Measurements from ENCODE around the gene CSTPP1.

DNA sequence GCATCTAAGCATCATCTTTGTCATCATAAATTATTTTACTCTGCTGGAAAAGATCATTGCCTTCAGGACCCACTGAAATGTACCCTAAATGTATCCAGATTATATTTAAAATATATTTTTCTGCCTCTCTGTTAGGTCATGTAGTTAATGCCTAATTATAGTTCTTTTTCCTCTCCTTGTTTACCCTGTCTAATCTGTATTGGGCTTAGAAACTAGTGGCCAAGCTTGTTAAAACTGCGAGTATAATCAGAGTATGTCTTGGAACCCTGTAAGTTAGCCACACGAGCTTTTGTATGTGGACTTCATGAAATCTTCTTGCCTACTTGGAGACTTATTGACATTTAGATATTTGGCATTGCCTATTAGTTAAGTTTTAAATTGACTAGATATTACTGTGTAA is 184.5 kb downstream of the CSTPP1 start:
- TF ChIP-seq ARNTL (CRISPR knock-in tag; IDR thresholded peaks at IDR 0.05; ENCODE audit: borderline replicate concordance, low read depth) (no peak), TOX (CRISPR knock-in tag; IDR thresholded peaks at IDR 0.05; ENCODE audit: borderline replicate concordance) (no peak), ZNF8 (CRISPR knock-in tag; IDR thresholded peaks at IDR 0.05) (no peak), TCF4 (CRISPR knock-in tag; IDR thresholded peaks at IDR 0.05; ENCODE audit: borderline replicate concordance) (no peak), GLIS3 (CRISPR knock-in tag; IDR thresholded peaks at IDR 0.05) (no peak), OSR1 (CRISPR knock-in tag; IDR thresholded peaks at IDR 0.05) (no peak), ZFP3 (CRISPR knock-in tag; IDR thresholded peaks at IDR 0.05) (no peak), ESRRG (CRISPR knock-in tag; IDR thresholded peaks at IDR 0.05) (no peak), PPARA (CRISPR knock-in tag; IDR thresholded peaks at IDR 0.05; ENCODE audit: borderline replicate concordance) (no peak), ISL1 (CRISPR knock-in tag; IDR thresholded peaks at IDR 0.05) (no peak), ZFP30 (CRISPR knock-in tag; IDR thresholded peaks at IDR 0.05) (no peak)
- TF ChIP-seq, protein P1, sequence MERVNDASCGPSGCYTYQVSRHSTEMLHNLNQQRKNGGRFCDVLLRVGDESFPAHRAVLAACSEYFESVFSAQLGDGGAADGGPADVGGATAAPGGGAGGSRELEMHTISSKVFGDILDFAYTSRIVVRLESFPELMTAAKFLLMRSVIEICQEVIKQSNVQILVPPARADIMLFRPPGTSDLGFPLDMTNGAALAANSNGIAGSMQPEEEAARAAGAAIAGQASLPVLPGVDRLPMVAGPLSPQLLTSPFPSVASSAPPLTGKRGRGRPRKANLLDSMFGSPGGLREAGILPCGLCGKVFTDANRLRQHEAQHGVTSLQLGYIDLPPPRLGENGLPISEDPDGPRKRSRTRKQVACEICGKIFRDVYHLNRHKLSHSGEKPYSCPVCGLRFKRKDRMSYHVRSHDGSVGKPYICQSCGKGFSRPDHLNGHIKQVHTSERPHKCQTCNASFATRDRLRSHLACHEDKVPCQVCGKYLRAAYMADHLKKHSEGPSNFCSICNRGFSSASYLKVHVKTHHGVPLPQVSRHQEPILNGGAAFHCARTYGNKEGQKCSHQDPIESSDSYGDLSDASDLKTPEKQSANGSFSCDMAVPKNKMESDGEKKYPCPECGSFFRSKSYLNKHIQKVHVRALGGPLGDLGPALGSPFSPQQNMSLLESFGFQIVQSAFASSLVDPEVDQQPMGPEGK (CRISPR knock-in tag; IDR thresholded peaks at IDR 0.05; ENCODE audit: borderline replicate concordance), result no peak
- TF ChIP-seq, protein P2, sequence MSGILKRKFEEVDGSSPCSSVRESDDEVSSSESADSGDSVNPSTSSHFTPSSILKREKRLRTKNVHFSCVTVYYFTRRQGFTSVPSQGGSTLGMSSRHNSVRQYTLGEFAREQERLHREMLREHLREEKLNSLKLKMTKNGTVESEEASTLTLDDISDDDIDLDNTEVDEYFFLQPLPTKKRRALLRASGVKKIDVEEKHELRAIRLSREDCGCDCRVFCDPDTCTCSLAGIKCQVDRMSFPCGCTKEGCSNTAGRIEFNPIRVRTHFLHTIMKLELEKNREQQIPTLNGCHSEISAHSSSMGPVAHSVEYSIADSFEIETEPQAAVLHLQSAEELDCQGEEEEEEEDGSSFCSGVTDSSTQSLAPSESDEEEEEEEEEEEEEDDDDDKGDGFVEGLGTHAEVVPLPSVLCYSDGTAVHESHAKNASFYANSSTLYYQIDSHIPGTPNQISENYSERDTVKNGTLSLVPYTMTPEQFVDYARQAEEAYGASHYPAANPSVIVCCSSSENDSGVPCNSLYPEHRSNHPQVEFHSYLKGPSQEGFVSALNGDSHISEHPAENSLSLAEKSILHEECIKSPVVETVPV (CRISPR knock-in tag; IDR thresholded peaks at IDR 0.05), result no peak
